Gastrocnemius medialis (tissue), 4 donors: ENCODE measurements around the gene GPR32.
"Not testable (repeated sequence)": the region's sequence is repeated elsewhere in the genome, so short reads cannot be mapped to it uniquely, and the experiment has no call there.

Source experiments
- CTCF ChIP-seq, 5 experiments: fragments of 450-650 bp in 3 of 5; fragments of 200-600 bp in 2 of 5; sonication (generic) in 2 of 5; IDR thresholded peaks in 4 of 5; conservative IDR thresholded peaks in 1 of 5; 1 replicate in 4 of 5; 2 replicates in 1 of 5; pipeline ENCODE4 v1.5.1; 2016 to 2019; ENCODE audit warnings: antibody characterized with exemption in 5 of 5, mild to moderate bottlenecking in 3 of 5, moderate library complexity in 3 of 5
- POLR2A ChIP-seq, 2 donors: fragments of 450-650 bp; IDR thresholded peaks; one replicate each; pipeline ENCODE4 v1.6.1; 2017; ENCODE audit warnings: antibody characterized with exemption in 2 of 2, mild to moderate bottlenecking in 2 of 2, moderate library complexity in 2 of 2

GRCh38 chr19:50756244-50756643 is 14.0 kb upstream of the GPR32 start:
- TF ChIP-seq CTCF (IDR thresholded peaks at IDR 0.05 in 4 of 5, conservative IDR thresholded peaks at IDR 0.05 in 1 of 5); POLR2A (IDR thresholded peaks at IDR 0.05): not testable (repeated sequence)
